NAMALWA (cell line): Measurements from ENCODE around the gene NEK10.
"Not testable (repeated sequence)": the region's sequence is repeated elsewhere in the genome, so short reads cannot be mapped to it uniquely, and the experiment has no call there.

Experiments
- DNase-seq: peaks from one replicate; pipeline ENCODE4 v3.0.0-alpha.2; 2015; ENCODE audit warnings: low spot score

Gene NEK10

DNA sequence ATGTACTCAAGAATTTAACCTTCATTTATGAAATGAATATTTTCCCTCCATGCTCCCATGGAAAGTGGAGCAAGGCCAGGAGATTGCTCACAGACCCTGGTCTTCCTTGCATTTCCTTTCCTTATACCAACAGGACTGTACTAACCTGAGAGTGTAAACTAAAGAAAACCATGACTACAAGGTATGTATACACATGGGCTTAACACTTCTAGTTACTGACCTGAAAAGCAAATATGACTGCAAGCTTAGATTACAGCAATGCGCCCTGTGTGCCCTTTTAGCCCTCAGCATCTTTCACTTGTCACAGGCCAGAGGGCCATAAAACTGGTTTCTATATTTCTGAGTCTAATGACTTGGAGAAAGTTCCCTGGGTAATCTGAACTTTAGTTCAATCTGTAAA, 52.1 kb downstream of the NEK10 start:
- DNase-seq: no peak

DNA sequence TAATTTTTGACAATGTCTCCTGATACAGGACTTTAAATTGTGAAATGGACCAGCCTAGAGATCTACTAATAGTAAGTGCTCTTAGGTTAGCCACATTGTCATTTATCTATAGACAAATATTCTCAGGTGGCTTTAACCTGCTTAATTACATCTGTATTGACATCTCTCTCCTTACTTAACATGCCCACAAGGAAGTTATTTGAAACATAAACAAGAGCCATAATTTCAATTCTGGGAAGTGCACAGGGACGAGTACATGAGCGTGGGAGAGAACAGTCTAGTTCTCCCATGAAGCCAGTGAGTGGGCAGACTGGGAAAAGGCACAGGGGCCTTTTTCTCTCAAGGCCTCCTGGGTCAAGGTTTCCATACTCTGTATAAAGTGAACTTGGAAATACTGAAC, 54.2 kb downstream of the NEK10 start:
- no peak for DNase-seq

DNA sequence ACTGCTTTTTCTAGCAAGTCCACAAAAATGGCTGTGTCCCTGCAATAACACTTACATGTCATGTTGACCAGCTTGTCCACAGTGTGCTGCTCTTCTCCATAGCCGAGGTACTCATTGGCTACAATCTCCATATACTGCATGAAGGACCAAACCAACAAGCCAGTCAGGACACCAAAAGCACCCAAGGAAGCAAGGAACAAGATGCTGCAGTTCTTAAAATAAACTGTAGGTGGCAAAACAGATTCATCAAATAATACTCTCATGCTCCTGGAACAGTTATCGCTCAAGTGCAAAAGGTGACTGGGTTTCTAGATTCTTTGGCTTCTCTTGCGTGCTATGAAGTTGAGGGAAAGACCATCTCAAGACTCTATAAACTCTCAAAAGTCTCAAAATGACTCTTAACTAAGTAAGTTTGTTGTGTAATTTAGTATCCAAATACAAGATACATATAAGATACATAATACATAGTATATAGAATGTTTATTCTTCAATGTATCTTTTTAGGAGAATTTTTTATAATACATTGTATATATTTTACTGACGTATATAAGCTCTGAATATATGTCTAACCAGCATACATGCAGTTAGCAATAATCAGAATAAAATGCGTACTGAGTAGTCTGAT, 57.0 kb downstream of the NEK10 start:
- DNase-seq: peak; percentile 82

DNA sequence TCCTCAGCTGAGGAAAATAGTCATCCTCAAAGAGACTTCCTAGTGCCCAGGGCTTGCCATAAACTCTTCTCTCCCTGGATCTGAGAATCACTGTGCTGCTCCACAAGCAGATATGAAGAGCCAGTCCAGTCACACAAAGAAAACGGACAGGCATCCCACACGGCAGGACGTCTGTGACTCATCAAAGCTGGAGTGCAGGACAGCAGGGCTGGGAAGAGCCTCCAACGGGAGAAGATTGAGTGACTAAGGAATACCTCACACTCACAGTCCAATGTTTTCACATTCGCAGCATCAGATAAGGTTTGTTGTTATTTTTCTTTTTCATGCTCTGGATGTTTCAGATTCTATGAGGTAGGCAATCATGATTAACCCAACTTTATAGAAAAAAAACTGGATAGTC, 57.8 kb downstream of the NEK10 start:
- DNase-seq: no peak

DNA sequence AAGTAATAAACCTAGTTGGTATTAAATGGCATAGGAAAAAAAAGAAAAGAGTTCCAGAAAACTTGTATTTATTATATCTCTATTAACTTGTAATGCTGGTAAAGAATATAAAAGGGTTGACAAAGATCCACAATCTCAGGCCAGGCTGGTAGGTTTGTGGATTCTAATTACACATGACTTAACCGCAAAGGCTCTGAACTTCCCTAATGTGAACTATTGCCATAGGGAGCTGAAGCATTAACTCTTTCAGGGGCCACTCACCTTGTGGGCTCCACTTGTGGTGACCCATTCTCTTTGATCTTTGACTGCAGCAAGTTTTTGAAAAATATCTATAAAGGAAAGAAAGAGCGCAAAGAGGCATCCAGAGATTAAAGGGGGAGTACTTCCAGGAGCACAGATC, 58.5 kb downstream of the NEK10 start:
- DNase-seq: no peak

DNA sequence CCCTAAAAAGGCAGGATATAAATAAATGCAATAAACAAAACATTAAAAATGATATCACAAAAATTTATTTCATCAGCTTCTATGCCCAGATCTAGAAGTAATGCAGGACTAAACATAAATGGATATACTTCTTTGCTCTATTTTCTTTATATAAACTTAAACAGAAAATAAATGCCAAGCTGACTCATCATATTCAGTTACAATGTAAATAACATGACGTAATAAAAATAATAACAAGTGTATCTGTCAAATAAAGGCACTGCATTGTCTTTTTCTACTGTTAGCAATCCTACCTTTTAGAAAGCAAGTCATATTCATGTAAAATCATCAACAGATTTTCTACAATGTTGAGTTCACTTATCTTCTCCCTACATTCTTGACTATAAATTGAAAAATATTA, 61.6 kb downstream of the NEK10 start:
- no peak for DNase-seq

DNA sequence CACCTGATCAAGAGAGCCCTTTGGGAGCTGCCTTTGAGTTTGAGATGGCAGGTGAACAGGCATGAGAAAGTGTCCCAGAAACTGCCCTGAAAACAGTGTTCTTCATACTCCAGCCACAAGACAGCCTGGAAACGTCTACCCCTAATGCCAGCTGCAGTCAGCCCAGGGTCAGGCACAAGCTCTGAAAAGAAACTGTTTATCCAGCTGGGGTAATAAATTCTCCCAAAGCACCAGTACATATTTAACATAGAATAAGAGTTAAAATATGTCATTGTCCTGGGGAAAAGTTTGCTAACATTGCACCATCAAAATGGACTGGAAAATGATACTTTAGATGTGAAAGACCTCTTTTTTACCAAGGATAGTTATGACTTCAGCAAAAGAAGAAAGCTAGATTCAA, 66.3 kb downstream of the NEK10 start:
- no peak for DNase-seq

DNA sequence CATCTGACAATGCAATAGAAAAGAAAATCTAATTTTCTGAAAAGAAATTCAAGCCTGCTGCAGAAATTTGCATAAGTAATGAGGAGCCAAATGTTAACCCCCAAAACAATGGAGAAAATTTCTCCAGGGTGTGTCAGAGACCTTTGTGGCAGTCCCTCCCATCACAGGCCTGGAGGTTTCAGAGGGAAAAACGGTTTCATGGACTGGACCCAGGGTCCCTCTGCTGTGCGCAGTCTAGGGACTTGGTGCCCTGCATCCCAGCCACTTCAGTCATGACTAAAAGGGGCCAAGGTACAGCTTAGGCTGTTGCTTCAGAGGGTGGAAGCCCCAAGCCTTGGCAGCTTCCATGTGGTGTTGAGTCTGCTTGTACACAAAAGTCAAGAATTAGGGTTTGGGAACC, 70.2 kb downstream of the NEK10 start:
- not testable (repeated sequence) for DNase-seq

DNA sequence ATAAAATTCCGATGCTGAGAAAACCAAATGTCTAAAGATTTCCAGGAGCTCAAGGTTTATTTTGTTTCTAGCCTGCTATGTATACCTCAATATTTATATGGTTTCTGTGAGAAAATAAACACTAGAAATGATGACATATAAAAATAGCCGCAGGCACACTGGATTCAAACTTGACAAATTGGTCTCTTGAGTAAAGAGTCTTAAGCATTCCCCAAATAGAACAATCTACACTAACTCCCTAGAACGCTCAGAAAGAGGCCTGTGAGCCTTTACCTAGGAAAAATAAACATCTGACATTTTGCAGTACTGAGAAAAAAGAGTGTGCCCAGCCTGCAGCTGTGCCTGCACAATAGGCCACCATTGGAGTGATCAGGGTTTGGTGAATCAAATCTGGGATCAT, 75.2 kb downstream of the NEK10 start:
- DNase-seq: no peak

DNA sequence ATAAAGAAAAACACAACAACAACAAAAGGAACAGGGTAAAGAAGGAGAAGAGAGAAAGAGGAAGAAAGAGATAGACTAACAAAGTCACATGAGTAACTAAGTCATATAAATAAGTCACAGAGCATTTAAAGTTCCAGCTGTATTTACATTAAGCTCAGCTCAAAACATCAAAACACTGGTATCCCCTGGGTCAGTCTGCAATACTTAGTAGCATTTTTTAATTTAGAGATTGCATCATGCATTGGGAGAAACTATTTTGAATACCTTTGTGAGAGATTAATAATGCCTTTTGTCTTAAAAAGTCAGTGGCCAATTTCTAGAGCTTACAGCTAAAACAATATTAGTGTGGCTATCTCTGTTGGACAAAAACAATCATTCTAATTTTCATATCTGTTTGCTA, 78.4 kb downstream of the NEK10 start:
- no peak for DNase-seq

DNA sequence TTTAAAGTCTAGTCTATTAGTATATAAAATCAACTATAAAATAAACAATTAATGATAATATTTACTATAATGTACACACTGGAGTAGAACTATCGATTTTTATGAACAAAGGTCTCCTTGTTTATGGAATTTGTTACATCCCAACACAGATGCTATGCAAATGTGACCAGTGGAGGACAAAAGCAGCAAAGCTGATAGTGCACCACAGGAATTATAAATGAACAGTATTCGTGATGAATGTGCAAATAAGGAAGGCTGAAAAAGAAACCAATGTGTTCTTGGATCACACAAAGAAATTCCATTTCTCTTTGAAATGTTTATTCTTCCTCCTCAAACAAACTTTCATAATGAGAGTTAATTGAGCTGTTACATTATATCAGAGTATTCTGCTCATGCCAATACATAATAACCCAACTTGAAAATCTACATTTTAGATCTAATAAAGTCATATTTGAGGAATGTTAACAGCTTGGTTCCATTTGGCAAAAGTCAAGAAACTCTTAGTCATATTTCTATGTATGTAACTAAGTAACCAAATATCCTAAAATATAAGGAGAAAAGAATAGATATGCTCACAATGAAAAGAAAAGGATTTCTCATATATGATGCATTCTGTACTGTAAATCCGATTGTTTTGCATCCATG, 79.3 kb downstream of the NEK10 start:
- DNase-seq: no peak

DNA sequence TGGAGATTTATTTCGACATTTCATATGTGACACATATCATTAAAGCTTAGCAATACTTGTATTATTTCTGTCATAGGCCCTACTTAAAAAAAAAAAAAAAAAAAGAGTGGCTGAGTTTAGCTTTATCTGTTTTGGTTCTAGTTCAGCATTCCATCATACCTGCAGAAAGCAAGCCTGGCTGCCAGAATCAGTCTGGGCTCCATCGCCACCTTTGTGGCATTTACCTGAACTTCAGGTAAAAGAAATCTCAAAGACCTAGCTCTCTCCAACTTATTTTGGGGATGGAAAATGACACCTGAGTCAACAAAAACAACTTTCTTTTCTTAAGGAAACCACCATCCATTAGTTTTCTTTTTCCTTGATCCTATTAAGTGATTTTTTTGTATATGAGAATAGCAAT, 82.1 kb downstream of the NEK10 start:
- DNase-seq: no peak

DNA sequence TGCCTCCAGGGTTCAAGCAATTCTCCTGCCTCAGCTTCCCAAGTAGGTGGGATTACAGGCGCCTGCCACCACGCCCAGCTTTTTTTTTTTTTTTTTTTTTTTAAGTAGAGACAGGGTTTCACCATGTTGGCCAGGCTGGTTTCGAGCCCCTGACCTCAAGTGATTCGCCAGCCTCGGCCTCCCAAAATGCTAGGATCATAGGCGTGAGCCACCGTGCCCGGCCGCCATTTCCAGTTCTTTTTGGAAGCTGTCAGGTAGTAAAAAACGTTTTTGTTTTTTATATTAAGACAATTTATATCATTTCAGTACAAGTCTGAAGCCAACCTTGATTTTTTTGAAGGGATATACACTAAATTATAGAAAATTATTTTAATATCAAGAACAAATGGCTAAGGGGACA, 82.7 kb downstream of the NEK10 start:
- not testable (repeated sequence) for DNase-seq

DNA sequence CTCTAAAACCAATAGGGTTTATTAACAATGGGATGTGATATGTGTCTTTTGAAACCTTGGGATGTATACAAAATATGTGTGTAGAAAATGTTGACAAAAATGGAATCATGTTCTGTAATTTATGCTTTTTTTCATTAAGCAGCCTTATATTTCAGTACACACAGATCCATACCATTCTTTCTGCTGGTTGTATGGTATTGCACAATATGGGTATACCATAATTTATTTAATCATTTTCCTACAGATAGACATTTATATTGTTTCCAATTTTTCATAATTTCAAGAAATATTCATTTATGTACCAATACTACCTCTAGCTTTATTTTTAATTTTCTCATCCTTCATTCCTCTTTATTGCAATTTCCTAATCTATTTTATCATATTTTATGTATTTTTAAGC, 83.5 kb downstream of the NEK10 start:
- DNase-seq: no peak

DNA sequence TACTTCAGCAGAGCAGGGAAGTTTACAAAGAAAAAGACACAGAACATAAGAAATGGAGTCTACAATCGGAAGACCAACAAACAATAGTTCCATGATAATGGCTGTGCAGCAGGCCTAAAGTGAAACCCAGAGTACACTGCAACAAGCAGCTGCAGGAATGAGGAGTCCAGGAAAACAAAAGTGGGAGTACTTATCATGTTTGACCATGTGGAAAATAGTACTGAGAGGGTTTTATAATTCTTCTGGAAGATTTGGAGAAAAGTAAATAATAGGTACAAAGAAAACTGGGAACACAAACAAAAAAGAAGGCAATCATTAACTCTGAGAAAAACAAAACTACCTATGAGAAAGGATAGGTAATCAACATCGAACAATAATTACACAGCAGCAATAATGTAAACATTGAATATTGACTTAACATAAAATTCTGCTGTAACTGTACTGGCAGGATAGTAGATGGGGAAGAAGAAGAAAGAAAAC, 87.5 kb downstream of the NEK10 start:
- DNase-seq: no peak

DNA sequence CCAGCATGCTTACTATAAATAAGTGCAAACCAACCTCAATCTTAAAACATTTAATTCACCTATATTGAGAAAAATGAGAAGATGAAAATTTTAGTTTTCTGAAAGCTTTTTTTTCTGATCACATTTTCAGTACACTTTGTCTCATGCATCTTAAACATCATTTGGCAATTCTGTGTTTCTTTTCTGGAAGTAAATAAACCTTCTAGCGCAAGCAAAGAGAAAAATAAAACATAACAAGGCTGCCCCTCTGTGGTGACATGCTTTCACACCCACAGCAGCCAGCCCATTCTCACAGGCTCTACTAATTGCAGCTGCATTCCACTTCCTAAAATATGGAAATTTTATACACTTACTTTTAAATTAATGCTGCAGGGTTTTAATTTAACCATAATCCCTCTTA, 90.1 kb downstream of the NEK10 start:
- peak; percentile 9 for DNase-seq

DNA sequence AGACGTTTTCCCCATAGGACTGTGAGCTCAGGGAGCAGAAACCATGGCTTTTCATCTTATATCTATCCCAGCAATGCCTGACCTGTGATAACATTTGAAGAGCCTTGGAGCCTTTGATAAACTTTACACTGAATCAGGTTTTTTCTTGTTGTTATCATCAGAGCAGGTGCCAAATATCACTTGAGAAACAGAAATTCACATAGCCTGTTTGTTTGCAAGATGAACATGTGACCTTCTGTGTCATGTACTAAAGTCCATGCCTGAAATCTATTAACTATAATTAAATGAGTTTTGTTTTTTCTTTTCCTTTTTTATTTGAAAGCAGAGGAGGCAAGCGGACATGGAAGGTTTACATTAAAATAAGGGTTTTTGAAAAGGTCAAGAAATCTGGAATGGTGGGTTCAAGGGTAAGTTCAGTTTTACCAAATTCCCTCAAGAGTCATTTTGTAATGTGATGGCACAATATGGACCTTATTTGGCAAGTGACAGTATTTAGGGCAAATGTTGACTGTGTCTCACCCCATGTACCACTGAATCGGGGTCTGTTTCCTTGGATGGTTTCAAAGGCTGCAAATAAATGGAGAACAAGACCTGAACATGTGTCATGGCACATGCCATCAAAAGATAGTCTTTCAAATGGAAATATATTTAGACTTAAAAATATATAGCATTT, 90.7 kb downstream of the NEK10 start:
- no peak for DNase-seq

DNA sequence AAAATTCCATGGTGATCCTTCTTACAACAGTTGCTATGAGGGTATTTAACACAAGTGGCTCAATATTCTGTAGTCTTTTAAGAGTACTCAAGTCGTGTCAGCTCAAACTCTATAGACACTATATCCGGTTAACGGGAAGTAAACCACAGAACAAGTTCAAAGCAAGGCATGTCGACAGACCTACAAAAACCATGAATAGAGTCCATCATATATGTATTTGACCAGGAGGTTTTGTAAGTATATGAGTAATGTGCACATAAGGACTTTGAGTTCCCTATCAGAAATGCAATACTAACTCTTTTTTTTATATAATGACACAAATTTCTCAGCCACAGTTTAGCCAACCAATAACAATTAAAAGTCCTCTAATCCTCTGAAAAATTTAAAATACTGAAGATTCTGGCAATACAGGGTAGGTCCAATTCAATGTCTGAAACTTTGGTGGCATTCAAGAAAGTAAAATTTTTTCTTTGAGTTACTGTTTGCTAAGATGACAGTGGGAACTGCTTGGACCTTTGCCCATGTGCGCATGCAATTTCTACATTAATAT, 93.7 kb downstream of the NEK10 start:
- DNase-seq: no peak

DNA sequence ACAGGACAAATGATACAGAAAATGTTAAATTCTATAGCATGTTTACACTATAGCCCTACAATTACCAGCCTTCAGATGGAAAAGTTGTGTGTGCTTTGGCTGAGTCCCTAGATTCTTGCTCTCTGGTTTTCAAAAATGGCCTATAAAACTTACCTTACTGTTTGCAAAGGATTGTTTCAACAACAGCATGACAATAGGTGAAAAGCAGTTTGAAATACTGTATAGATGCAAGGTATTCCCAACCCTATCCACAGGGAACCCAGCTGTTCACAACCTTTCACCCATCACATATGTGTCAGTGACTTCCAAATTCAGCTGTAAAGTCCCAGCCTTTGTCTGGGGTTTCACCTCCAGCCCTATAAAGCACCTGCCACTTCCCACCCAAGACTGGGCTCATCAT, 97.3 kb downstream of the NEK10 start:
- DNase-seq: no peak

DNA sequence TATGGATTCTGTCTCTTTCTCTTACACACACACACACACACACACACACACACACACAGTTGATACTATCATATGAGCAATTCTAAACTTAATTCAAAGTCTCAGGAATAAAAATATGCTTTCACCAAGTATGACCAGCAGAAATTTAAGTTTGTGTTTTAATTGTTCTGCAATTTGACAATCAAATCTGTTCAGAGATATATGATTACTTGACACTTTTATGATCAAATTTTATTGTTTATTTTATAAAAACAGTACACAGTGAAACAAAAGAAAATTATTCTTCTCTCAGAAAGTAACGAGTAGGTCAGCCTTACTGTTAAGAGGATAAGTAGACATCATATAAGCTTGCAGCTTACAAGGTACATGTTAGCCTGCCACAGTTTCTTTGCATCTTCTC, 114.3 kb downstream of the NEK10 start:
- no peak for DNase-seq

DNA sequence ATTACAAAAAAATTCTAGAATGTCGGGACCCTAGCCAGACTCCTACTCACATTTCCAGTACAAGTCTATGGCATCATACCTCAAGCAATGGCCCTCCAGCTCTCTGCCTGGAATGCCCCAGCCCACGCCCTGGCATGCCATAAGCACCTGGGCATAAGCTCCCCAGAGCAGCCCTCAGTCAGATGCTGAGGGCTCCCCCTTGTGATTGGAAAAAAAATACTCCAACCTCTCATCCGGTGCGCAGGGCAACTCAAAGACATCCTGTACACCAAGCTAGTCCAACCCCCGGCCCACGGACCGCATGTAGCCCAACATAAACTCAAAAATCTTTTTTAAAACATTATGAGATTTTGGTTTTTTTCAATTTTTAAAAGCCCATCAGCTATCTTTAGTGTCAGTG, 115.4 kb downstream of the NEK10 start:
- DNase-seq: peak; percentile 56

DNA sequence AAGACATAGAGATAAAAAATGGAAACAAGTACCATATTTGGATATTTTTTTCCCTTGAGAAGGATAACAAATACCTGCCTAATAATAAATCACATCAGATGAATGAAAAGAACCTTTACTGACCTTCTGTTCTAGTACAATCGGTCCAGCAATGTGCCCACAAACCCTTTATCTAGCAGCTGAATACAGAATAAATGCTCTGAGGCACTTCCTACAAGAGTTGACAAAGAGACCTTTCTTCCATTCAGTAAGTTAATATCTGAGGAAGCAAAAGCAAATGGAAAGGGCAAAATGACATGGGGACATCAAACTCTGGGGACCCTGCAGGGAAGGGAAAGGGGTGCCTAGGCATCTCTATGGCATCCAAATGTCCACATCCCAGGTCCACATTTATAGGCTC, 115.8 kb downstream of the NEK10 start:
- no peak for DNase-seq

DNA sequence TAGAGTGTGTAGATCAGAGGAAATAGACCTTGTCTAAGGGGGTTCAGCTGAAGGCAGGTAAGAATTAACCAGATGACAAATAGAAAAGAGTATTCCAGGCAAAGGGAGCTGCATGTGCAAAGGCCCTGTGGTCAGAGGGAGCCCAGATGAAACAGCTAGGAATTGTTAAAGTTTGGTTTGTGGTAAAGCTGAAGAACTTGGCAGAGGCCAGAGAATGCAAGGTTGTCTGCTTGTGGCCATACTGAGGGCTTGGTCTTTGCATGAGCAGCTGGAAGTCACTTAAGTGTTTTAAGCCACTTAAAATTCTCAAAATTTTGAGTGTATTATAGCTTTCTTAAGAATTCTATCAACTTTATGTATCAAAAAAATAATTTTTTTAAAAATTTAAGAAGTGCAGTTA, 116.5 kb downstream of the NEK10 start:
- no peak for DNase-seq
